AG08395 (cell line): ENCODE measurements around the gene TAS2R50.

Experiments
- DNase-seq: peaks from one replicate; pipeline ENCODE4 v3.0.0; 2012; ENCODE audit warnings: mixed read lengths, low spot score

The TAS2R50 gene

GRCh38 chr12:10952645-10953044 lies 34.1 kb downstream of the TAS2R50 start:
- no peak for DNase-seq

DNA sequence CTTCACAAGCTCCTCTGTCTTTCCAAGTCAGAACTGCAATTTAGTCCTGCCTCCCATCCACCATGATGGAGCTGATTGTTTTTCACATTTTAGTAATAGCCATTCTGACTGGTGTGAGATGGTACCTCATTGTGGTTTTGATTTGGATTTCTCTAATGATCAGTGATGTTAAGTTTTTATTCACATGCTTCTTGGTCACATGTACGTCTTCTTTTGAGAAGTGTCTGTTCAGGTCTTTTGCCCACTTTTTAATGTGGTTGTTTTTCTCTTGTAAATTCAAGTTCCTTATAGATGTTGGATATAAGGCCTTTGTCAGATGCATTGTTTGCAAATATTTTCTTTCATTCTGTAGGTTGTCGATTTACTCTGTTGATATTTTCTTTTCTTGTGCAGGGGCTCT lies 43.5 kb downstream of the TAS2R50 start:
- DNase-seq = no peak

- DNase-seq = no peak
Observed at GRCh38 chr12:10941916-10942607, 44.6 kb downstream of the TAS2R50 start.

GRCh38 chr12:10941369-10941768 lies 45.3 kb downstream of the TAS2R50 start:
- no peak for DNase-seq

DNA sequence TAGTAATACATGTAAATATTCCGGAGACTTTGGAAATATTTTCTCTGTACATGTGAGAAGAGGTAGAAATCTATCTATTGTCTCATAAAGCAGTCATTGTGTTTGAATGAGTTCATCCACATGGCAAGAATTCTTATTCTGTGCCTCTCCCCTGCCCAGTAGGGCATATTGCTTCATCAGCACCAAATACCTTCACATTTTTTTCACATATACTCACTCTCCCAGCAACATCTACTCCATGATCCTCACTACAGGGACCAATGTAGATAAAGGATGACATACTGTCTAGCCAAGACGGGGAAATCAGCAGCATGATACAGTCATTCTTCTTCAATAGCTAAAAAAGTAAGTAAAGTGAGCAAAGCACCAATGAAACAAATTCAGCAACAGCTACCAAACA lies 46.3 kb downstream of the TAS2R50 start:
- peak; percentile 70 for DNase-seq

- no peak for DNase-seq
Observed at GRCh38 chr12:10939163-10939562, 47.5 kb downstream of the TAS2R50 start, which contains the start of gene TAS2R14. Gene TAS2R14, minus strand, starts transcription at chr12:10939263. Its CDS starts 56 bp downstream, at chr12:10939207.

GRCh38 chr12:10936506-10936905 lies 50.2 kb downstream of the TAS2R50 start:
- DNase-seq = no peak
